Inflammatory macrophage (primary cell): ENCODE measurements around the gene CPAMD8.
"Not testable (repeated sequence)": the region's sequence is repeated elsewhere in the genome, so short reads cannot be mapped to it uniquely, and the experiment has no call there.

Experiments
- DNase-seq, 2 donors: peaks; one replicate each; pipeline ENCODE4 v3.0.0-alpha.2; 2020 to 2022

The CPAMD8 gene

DNA sequence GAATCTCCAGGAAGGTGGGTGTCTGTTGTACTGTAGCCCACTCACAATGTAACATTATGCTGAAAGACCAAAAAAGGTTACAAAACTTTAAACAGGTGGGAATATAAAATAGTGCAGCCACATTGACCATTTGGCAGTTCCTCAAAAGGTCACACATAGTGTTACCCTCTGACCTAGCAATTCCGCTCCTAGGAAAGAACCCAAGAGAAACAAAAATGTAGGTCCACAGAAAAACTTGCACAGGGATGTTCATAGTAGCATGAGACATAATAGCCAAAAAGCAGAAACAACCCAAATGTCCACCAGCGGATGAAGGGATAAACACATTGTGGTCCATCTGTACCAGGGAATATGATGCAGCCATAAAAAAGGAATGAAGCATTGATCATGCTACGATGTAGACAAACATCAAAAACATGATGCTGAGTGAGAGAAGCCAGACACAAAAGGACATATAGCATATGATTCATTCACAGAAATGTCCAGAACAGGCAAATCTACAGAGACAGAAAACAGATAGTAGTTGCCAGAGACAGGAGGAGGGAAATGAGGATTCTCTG, 27.9 kb downstream of the CPAMD8 start:
- DNase-seq: no peak

DNA sequence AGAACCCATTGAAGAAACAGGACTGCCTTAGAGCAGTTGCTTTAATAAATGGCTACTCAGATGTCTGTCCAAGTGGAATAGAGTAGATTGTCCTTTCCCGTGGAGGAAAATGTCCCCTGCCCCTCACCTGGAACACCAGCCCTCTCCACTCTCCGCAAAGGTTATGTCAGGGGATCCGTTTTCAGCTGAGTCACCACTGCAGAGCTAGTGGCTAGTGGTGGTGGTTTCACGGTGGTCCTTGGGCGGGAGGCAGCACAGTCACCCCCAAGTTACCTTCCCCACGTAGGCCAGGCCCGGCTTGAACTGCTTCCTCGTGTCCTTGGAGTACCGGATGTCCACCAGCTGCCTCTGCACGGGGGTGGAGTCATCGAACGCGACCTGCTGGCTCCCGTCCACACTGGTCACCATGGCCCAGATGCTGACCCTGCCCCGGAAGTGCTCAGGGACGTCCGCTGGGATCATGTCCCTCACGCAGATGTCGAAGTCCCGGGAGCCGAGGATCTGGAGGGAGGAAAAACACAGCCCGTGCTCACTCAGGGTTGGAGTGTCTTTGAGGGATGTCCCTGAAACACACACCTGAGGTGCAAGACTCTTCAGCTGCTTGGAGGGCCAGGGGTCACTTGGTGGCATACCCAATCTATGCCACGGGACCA, 29.6 kb downstream of the CPAMD8 start:
- not testable (repeated sequence) for DNase-seq

DNA sequence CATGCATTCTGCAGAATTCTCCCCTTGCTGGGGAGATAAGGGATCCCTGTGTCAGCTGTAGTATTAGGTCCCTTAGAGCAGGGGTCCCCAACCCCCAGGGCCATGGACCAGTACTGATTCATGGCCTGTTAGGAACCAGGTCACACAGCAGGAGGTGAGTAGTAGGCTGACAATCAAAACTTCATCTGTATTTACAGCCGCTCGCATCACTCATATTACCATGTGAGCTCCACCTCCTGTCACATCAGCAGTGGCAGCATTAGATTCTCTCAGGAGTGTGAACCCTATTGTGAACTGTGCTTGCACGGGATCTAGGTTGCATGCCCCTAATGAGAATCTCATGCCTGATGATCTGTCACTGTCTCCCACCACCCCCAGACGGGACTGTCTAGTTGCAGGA, 37.9 kb downstream of the CPAMD8 start:
- no peak for DNase-seq

DNA sequence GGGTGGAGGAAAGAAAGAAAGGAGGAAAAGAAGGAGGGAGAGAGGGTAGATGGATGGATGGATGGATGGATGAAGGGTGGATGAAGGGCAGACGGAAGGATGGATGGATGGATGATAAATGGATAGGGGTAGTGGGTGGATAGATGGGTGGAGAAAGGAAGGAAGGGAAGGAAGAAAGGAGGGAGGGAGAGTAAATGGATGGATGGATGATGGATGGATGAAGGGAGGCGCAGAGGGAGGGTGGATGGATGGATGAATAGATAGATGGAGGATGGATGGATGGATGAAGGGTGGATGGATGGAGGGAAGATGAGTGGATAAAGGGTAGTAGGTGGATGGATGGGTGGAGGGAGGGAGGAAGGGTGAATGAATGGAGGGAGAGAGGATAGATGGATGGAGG, 41.2 kb downstream of the CPAMD8 start:
- no peak for DNase-seq

DNA sequence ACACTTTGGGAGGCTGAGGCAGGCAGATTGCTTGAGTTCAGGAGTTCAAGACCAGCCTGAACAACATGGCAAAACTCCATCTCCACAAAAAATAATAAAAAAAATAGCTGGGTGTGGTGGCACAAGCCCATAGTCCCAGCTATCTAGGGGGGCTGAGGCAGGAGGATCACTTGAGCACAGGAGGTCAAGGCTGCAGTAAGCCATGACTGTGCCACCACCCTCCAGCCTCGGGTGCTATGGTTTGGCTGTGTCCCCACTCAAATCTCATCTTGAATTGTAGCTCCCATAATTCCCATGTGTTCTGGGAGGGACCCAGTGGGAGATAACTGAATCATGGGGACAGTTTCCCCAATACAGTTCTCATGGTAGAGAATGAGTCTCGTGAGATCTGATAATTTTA, 44.0 kb downstream of the CPAMD8 start:
- not testable (repeated sequence) for DNase-seq

DNA sequence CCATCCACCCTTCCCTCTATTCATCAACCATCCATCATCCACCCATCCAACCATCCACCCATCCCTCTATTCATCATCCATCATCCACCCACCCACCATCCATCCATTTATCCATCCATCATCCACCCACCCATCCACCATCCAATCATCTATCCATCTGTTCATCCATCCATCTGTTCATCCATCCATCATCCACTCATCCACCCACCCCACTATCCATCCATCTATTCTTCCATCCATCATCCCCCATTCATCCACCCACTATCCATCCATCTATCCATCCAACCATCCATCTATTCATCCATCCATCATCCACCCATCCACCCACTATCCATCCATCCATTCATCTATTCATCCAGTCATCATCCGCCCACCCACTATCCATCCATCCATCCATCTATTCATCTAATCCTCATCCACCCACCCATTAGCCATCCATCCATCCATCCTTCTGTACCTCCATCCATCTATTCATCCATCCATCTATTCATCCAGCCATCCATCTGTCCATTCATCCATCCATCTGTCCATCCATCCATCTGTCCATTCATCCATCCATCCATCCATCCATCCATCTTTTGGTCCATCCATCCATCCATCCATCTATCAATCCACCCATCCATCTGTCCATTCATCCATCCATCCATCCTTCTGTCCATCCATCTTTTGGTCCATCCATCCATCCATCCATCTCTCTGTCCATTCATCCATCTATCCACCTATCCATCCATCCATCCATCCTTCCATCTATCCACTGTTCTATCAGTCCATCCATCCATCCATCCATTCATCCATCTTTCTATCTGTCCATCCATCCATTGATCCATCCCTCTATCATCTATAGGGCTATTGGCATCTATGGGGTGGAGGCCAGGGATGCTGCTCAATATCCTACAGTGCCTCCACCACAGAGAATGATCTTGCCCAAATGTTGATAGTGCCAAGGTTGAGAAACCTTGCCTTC, 47.5 kb downstream of the CPAMD8 start:
- DNase-seq: no peak

DNA sequence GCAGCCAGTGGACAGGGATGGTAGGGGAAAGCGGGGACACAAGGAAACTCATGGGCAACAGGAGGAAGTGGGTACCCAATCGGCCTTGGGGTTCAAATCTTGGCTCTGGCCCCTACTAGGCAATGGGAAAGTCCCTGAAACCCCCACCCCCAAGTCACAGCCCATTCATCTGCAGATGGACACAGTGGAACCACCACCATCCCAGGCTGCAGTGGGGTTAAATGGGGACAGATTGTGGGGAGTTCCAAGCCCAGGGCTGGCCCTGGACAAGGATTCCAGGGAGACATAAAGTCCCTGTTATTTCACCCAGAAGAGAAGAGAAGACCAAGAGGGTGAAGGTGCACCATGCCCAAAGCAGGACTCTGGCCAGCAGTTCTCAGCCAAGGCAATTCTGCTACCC, 48.5 kb downstream of the CPAMD8 start:
- DNase-seq: no peak

DNA sequence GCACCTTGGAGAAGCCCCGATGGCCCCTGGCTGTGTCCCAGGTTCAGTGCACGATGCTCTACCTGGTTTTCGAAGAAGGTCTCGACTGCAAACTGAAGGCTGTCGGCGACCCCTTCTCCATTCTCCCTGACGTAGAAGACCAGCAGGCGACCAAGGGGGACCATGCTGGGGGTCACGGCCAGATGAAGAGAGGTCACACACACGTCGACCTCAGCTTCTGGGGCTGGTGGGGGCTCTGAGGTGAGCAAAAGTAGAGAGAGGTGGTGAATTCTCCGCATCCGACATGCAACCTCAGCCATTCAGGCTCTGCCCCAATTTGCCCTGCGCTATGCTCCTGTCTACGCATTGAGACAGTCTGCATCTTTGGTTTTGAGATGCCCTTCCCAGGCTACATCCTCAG, 49.3 kb downstream of the CPAMD8 start:
- DNase-seq: no peak

DNA sequence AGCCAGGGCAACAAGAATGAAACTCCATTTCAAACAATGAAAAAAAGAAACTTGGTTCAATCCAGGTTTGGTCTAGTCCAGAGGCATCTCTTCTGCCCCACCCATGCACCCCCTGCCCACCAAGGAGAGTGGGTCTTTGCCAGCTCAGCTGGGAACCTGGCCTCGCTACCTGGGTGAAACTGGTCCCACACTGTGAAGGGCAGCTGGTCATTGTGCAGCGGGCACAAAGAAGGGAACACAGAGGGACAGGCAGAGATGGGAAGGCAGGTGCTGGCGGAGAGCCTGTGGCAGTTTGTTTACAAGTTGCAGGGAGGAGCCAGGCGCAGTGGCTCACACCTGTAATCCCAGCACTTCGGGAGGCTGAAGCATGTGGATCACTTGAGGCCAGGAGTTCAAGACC, 50.2 kb downstream of the CPAMD8 start:
- DNase-seq: no peak

DNA sequence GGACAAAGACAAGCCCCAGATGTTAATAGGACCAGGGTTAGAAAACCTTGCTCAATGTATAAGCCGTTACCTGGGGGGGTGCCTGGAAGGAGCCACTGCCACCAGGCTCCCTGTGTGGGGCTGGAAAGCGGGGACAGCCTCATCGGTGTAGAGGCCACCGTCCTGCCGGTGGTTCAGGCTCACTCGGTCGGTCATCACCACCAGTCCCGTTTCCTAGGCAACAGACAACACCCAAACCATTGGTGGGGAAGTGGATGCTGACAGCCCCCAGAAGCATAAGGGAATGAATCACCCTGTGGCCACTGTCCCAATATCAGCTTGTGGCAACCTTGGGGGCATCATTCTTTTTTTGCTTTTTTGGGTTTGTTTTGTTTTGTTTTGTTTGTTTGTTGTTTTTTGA, 55.8 kb downstream of the CPAMD8 start:
- peak; percentile 44 to 48 for DNase-seq

DNA sequence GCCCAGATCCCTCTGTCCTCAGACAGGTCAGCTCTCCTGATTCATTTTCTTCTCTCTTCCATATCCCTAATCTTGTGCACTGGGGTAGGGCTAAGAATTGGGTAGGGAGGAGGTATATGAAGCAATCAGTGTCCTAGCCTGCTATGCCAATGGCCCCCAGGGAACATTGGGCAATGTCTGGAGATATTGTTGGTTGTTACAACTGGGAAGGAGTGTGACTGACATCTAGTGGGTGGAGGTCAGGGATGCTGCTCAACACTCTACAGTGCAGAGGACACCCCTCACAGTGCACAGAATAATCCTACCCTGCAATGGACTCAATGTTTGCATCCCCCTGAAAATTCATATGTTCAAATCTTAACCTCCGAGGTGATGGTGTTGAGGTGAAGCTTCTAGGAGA, 57.5 kb downstream of the CPAMD8 start:
- peak; percentile 53 to 72 for DNase-seq

DNA sequence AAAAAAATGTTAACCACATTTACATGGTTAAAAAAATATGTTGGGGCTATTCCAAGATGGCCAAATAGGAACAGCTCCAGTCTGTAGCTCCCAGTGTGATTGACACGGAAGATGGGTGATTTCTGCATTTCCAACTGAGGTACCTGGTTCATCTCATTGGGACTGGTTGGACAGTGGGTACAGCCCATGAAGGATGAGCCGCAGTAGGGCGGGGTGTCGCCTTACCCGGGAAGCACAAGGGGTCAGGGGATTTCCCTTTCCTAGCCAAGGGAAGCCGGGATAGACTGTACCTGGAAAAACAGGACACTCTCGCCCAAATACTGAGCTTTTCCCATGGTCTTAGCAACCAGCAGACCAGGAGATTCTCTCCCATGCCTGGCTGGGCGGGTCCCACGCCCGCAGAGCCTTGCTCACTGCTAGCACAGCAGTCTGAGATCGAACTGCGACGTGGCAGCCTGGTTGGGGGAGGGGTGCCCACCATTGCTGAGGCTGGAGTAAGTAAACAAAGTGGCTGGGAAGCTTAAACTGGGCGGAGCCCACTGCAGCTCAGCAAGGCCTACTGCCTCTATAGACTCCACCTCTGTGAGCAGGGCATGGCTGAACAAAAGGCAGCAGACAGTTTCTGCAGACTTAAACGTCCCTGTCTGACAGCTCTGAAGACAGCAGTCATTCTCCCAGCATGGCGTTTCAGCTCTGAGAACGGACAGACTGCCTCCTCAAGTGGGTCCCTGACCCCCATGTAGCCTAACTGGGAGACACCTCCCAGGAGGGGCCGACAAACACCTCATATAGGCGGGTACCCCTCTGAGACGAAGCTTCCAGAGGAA, 65.4 kb downstream of the CPAMD8 start:
- DNase-seq: not testable (repeated sequence)

DNA sequence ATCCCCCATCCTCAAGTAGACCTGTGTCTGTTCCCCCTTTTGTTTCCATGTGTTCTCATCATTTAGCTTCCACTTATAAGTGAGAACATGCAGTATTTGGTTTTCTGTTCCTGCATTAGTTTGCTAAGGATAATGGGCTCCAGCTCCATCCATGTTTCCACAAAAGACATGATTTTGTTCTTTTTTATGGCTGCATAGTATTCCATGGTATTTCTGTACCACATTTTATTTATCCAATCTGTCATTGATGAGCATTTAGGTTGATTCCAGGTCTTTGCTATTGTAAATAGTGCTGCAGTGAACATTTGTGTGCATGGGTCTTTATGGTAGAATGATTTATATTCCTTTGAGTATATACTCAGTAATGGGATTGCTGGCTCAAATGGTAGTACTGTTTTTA, 68.3 kb downstream of the CPAMD8 start:
- not testable (repeated sequence) for DNase-seq

DNA sequence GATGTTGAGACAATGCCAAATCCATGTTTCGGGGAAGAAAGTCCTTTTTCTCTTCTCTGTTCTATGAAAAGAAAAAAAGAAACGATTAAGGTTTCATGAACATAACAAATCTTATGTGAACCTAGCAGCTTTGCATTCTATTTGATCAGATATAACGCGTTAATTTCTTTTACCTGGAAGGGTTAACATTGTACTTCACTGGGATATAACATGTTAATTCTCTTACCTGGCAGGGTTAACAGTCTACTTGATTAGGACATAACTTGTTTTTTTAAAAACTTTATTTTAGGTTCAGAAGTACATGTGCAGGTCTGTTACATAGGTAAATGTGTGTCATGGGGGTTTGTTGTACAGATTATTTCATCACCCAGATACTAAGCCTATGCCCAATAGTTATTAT, 68.8 kb downstream of the CPAMD8 start:
- no peak for DNase-seq

DNA sequence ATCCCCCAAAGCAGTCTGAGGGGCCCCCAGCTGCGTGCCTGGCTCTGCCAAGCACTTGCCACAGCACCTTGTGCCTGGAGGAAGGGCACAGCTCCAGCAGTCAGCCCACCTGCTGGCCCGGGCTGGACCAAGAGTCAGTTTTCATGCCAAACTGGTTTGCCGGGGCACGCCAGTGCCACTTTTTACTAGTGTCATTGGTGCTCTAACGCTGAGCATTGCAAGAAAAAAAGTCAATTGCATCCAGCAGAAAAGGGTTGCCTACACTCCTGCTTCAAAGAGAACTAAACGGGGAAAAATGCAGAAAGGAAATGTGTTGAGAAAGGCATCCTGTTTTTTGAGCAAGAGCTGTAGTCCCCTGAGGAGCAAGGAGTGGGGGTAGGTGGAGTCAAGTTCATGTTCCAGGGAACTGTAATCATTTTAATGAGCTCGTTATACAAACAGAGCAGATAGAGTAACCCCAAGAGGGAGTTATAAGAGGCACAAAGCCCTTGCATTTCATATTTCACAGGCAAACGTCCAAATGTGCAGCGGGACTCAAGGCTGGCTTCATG, 69.4 kb downstream of the CPAMD8 start:
- peak; percentile 39 to 77 for DNase-seq

DNA sequence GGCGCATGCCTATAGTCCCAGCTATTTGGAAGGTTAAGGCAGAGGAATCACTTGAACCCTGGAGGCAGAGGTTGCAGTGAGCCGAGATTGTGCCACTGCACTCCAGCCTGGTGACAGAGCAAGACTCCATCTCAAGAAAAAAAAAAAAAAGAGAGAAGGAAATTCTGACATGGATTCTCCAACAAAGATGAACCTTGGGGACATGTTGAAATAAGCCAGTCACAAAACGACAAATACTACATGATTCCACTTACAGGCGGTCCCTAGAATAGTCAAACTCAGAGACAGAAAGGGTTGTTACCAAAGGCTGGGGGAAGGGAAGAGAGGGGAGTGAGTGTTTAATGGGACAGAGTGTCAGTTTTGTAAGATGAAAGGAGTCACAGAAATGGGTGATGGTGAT, 71.4 kb downstream of the CPAMD8 start:
- DNase-seq: peak in 1 of 2 donors; percentile 61

DNA sequence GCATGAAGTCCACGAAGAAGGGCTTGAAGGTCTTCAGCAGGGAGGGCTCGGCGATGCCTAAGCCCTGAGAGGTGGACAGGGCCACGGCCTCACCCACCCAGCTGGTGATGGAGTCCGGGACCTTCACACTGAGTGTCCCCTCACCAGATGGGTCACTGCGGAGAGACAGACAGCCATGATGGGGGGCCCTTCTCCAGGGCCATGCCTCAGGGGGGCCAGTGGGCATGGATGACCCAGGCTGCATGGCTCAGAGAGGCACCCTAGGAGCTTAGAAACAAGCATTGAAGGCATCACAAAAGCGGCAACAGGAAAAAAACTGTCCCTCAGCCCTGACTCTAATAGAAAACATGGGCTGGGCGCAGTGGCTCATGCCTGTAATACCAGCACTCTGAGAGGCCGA, 74.6 kb downstream of the CPAMD8 start:
- no peak for DNase-seq

DNA sequence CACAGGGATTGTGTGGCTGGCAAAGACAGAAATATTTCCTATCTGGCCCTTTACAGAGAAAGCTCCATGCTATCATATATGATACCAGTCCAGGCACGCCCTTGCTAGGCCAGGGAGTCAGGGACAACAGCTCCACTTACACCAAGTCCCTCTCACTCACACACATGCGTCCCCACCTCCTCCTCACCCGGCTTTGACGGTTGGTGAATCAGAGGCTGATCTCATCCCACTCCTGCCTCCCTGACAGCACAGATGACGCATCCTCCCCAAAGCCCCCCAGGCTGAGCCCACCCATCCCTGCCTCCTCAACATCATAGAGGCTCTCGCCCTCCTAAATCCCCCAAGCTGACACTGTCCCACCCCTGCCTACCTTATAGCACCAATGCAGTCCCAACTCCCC, 75.1 kb downstream of the CPAMD8 start:
- no peak for DNase-seq

DNA sequence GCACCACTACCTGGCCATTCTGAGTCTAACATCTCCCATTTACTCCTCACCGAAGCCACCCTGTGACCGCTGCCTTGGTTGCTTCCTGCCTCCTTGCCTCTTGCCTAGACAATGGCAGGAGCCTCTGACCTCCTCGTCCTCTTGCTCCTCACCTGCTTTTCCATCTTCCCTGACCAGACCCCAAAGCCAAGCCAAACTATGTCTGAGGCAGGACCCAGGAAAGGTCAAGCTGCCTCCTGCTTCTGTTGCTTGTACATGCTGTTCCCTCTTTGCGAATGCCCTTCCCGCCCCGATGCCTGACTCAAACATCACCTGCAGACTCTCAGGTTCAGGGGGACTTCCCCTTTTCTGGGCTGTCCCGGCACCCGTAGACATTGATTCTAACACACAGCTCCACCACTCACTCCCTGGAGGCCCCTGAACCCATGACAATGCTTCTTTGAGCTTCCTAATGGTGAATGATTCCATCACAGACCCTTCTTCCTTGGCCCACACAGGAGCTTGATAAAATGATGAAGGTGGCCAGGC, 77.0 kb downstream of the CPAMD8 start:
- no peak for DNase-seq

DNA sequence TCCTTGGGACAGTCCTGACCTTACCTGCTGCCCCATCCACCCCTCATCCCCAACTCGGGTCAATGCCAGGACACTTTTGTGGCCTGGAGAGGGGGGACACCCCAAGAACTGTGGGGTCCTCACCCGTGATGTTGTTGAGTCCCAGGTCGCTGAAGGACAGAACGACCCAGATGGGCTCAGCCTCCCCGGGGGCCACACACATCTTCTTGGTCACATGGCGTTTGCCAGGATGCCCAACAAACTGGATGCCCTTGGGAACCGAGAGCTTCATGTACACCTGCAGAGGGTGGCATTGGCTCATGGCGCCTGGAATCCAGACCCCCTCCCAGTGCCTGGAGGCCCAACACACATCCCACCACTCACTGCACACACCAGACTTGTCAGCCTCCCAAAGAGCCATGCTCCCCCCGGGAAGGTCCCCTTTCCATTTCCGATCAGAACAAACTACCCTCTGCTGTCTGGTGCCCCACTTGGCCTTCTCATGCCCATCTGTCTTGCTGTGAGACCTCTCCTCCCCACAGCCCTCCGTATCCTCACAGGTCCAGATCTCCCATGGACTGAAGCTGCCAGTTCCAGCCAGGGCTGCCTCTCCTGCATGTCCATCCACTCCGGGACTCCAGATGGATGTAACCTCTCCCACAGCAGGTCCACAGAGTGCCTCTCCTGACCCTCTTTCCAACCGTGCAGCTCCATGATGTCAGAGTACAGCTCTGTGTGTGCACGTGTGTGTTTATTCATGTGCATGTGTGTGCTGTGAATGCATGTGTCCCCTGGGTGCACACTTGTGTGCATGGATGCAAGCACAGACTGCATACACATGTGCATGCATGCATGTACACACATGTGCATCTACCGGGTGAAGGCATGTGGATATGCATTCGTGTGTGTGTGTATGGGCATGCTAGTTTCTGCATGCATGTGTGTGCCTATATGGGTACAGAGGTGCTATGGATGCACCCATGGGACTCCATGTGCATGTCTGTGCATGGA, 79.4 kb downstream of the CPAMD8 start:
- DNase-seq: no peak
